Lower leg skin (tissue), 3 donors: ENCODE measurements around the gene SDCCAG8.

Source experiments
- CTCF ChIP-seq, 3 donors: fragments of 450-650 bp; IDR thresholded peaks; one replicate each; pipeline ENCODE4 v1.5.1; 2016; ENCODE audit warnings: antibody characterized with exemption in 3 of 3, mild to moderate bottlenecking in 3 of 3, moderate library complexity in 2 of 3
- POLR2A ChIP-seq, 2 donors: fragments of 450-650 bp; IDR thresholded peaks; one replicate each; pipeline ENCODE4 v1.6.1; 2016 to 2017; ENCODE audit warnings: antibody characterized with exemption in 2 of 2, mild to moderate bottlenecking in 1 of 2, moderate library complexity in 1 of 2

- TF ChIP-seq CTCF (IDR thresholded peaks at IDR 0.05) (no peak), POLR2A (IDR thresholded peaks at IDR 0.05) (no peak)
These were observed 222.0 kb downstream of the SDCCAG8 start for GRCh38 chr1:243477731-243478290.
